Progenitor cell of endocrine pancreas (in vitro differentiated cells): ENCODE data around the gene DNAAF2. TPM values are rescaled to one million over a fixed set of nuclear protein-coding genes. Genes with fewer than 3 reads are reported as not detected.

ENCODE experiments used
- DNase-seq: peaks from one replicate; pipeline ENCODE4 v3.0.0; 2021; ENCODE audit warnings: low spot score; ENCODE audit not compliant: unreplicated experiment
- H3K27ac Mint-ChIP-seq: 2 replicates; pipeline ENCODE4 v1.8.0; 2021; ENCODE audit warnings: mild to moderate bottlenecking, moderate library complexity, mixed read lengths
- H3K27me3 Mint-ChIP-seq: 2 replicates; pipeline ENCODE4 v1.8.0; 2021; ENCODE audit warnings: mixed read lengths
- H3K36me3 Mint-ChIP-seq: 2 replicates; pipeline ENCODE4 v1.8.0; 2022; ENCODE audit warnings: mixed read lengths; ENCODE audit not compliant: insufficient read depth
- H3K4me1 Mint-ChIP-seq: 2 replicates; pipeline ENCODE4 v1.8.0; 2021; ENCODE audit warnings: low read depth, mixed read lengths
- H3K4me3 Mint-ChIP-seq: 2 replicates; pipeline ENCODE4 v1.8.0; 2021; ENCODE audit warnings: low read depth, mild to moderate bottlenecking, moderate library complexity, mixed read lengths
- H3K9me3 Mint-ChIP-seq: 2 replicates; pipeline ENCODE4 v1.8.0; 2021; ENCODE audit warnings: low read depth, mixed read lengths
- long read RNA-seq: library from polyadenylated mRNA; unstranded; transcript quantifications from one replicate; pipeline ENCODE4 v2.0.0, GENCODE V29; 2020
- total RNA-seq: library from RNA; stranded (reverse); gene quantifications from 2 replicates; pipeline ENCODE4 v1.2.1, GENCODE V29; 2021
- TF ChIP-seq, protein P1 (sequence below): fragments of 200-600 bp; sonication (generic); IDR thresholded peaks from one replicate; pipeline ENCODE4 v1.5.0; 2021; ENCODE audit warnings: antibody characterized with exemption, mild to moderate bottlenecking; ENCODE audit not compliant: unreplicated experiment

DNAAF2 gene, protein sequence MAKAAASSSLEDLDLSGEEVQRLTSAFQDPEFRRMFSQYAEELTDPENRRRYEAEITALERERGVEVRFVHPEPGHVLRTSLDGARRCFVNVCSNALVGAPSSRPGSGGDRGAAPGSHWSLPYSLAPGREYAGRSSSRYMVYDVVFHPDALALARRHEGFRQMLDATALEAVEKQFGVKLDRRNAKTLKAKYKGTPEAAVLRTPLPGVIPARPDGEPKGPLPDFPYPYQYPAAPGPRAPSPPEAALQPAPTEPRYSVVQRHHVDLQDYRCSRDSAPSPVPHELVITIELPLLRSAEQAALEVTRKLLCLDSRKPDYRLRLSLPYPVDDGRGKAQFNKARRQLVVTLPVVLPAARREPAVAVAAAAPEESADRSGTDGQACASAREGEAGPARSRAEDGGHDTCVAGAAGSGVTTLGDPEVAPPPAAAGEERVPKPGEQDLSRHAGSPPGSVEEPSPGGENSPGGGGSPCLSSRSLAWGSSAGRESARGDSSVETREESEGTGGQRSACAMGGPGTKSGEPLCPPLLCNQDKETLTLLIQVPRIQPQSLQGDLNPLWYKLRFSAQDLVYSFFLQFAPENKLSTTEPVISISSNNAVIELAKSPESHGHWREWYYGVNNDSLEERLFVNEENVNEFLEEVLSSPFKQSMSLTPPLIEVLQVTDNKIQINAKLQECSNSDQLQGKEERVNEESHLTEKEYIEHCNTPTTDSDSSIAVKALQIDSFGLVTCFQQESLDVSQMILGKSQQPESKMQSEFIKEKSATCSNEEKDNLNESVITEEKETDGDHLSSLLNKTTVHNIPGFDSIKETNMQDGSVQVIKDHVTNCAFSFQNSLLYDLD
- total RNA-seq, result 18.9 and 20.5 TPM in 2 replicates
- long read RNA-seq, transcript DNAAF2-202 (2 exons, 2,819 nt), result minor isoform, 8 of 24 reads
- long read RNA-seq, transcript DNAAF2-201 (3 exons, 2,963 nt), result major isoform, 16 of 24 reads
- long read RNA-seq, partial matches to known transcripts, result 0 of 24 reads
- long read RNA-seq, other reads (novel, unspliced or antisense), result 0 of 24 reads

DNA sequence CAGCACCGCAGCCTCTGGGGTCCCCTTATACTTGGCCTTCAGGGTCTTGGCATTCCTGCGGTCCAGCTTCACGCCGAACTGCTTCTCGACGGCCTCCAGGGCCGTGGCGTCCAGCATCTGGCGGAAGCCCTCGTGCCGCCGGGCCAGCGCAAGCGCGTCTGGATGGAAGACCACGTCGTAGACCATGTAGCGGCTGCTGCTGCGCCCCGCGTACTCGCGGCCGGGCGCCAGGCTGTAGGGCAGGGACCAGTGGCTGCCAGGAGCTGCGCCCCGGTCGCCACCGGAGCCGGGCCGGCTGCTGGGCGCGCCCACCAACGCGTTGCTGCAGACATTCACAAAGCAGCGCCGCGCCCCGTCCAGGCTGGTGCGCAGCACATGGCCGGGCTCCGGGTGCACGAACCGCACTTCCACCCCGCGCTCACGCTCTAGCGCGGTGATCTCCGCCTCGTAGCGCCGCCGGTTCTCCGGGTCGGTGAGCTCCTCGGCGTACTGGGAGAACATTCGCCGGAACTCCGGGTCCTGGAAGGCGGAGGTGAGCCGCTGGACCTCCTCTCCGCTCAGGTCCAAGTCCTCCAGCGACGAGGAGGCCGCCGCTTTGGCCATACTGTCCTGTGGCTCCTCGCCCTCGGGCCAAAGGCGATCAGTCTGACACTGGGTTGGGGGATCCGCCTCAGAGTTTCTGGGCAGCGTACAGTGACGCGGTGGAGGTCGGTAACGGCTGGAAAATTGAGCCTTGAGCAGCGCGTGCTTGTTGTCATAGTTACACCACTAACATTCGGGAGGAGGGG is at the start of gene DNAAF2:
Gene DNAAF2, minus strand, starts transcription at position 698 of the 788 bp plus-strand sequence. Its CDS starts 95 bp downstream, at position 603.
- H3K27ac Mint-ChIP-seq, result peak within 1 kb of the TSS; percentile 96
- H3K4me3 Mint-ChIP-seq, result peak within 1 kb of the TSS; percentile 100
- H3K4me1 Mint-ChIP-seq, result peaks cover 22% of the 10 kb centered on the region
- H3K36me3 Mint-ChIP-seq, result peaks cover 18% of the 10 kb centered on the region
- no peaks in the 10 kb centered on the region for H3K27me3 Mint-ChIP-seq
- H3K9me3 Mint-ChIP-seq, result no peaks in the 10 kb centered on the region
- peak; percentile 30 for DNase-seq
- TF ChIP-seq, protein P1, sequence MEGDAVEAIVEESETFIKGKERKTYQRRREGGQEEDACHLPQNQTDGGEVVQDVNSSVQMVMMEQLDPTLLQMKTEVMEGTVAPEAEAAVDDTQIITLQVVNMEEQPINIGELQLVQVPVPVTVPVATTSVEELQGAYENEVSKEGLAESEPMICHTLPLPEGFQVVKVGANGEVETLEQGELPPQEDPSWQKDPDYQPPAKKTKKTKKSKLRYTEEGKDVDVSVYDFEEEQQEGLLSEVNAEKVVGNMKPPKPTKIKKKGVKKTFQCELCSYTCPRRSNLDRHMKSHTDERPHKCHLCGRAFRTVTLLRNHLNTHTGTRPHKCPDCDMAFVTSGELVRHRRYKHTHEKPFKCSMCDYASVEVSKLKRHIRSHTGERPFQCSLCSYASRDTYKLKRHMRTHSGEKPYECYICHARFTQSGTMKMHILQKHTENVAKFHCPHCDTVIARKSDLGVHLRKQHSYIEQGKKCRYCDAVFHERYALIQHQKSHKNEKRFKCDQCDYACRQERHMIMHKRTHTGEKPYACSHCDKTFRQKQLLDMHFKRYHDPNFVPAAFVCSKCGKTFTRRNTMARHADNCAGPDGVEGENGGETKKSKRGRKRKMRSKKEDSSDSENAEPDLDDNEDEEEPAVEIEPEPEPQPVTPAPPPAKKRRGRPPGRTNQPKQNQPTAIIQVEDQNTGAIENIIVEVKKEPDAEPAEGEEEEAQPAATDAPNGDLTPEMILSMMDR, result no peak

DNA sequence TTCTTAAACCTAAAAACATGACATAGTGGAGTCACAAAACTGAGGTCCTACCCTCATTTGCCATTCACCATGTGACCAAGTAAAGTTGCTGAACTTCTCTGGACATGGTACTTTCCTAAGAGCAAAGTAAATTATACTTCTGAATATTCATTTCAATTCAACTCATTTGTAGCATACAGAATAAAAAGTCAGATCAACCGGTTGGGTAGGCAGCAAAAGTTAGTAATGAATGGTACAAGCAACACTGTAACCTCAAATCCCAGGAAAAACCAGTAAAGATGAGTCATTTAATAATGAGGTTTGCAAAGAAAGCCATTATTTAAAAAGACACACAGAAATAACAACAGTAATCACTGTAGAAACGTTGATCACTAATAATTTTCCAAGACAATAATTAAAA is 44.2 kb upstream of the DNAAF2 start:
- Mint-ChIP-seq H3K27me3 (no peaks in the 10 kb centered on the region), H3K27ac (no peak overlapping the region), H3K4me3 (no peak overlapping the region), H3K36me3 (peaks cover 11% of the 10 kb centered on the region), H3K9me3 (no peaks in the 10 kb centered on the region), H3K4me1 (no peaks in the 10 kb centered on the region)
- TF ChIP-seq, protein P1, result no peak
- DNase-seq, result no peak

DNA sequence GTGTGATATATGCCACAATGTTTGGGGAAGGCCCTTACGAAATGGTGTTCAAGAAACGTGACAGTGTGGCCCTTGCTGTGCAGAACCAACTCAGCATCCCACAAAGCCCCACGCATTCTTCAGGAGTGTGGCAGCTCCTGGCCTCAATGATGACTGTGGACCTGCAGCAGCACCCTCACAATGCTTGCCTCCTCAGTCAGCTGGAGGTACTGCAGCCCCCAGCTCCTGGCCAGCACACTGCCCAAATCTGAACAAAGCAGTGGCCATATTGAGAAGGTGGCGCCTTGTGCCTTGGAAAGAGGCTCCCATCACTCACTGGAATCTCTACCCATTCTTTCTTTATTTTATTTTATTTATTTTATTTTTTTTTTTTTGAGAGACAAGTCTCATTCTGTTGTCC is 42.6 kb upstream of the DNAAF2 start:
- no peaks in the 10 kb centered on the region for H3K4me1 Mint-ChIP-seq
- no peak for DNase-seq
- H3K27me3 Mint-ChIP-seq, result no peaks in the 10 kb centered on the region
- peaks cover 13% of the 10 kb centered on the region for H3K36me3 Mint-ChIP-seq
- H3K27ac Mint-ChIP-seq, result no peak overlapping the region
- no peaks in the 10 kb centered on the region for H3K9me3 Mint-ChIP-seq
- TF ChIP-seq, protein P1, result peak; percentile 25
- no peak overlapping the region for H3K4me3 Mint-ChIP-seq

DNA sequence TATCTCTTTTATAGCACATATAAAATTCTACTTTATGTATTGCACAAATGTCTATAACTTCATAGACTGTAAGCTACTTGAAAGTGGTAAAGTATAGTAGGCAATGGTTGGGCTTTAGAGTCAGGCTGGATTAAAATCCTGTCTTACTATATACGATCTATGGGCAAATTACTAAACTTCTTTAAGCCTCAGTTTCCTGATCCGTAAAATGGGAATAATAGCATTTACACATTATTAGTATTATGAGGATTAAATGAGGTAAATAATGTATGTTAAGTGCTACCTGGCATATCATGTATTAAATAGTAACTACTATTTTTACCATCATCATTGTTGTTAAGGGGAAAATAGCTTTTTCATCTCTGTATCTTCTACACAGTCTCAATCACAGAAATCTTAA is 38.5 kb upstream of the DNAAF2 start:
- TF ChIP-seq, protein P1, result no peak
- no peaks in the 10 kb centered on the region for H3K9me3 Mint-ChIP-seq
- H3K36me3 Mint-ChIP-seq, result peaks cover 8% of the 10 kb centered on the region
- DNase-seq, result no peak
- H3K4me3 Mint-ChIP-seq, result no peak overlapping the region
- no peak overlapping the region for H3K27ac Mint-ChIP-seq
- no peaks in the 10 kb centered on the region for H3K27me3 Mint-ChIP-seq
- H3K4me1 Mint-ChIP-seq, result no peaks in the 10 kb centered on the region
